PC-9 (cell line): ENCODE results near the gene GMEB2. TPM values are rescaled to one million over a fixed set of nuclear protein-coding genes. Genes with fewer than 3 reads are reported as not detected.

Experiments
- BruUV-seq: library from RNA; stranded (reverse); fragments of 400-500 nt; replicated peaks from 2 replicates; lab custom pipeline; 2021; lab: Mats Ljungman, UMichigan
- CTCF ChIA-PET: fragments of 300-600 bp; sonication (Branson Sonifier 250); formaldehyde crosslinking; loops from one replicate; lab custom pipeline; 2022; ENCODE audit warnings: antibody characterized with exemption; lab: Charles Lee
- POLR2A ChIA-PET: fragments of 300-600 bp; sonication (Branson Sonifier 250); formaldehyde crosslinking; loops from one replicate; lab custom pipeline; 2022; ENCODE audit warnings: antibody characterized with exemption; ENCODE audit not compliant: unreplicated experiment; lab: Charles Lee
- DNase-seq, 2 experiments: peaks; one replicate each; pipeline versions ENCODE4 v3.0.0 to v3.0.0-alpha.2; 2015 to 2022; ENCODE audit warnings: mixed read lengths in 1 of 2
- H2AFZ ChIP-seq: fragments of 200-600 bp; sonication (generic); 2 replicates; pipeline ENCODE4 v1.8.1; 2017; ENCODE audit warnings: antibody characterized with exemption
- H3F3A ChIP-seq: fragments of 200-600 bp; sonication (generic); 2 replicates; pipeline ENCODE4 v1.8.1; 2017; ENCODE audit warnings: antibody characterized with exemption, mild to moderate bottlenecking, low read depth; ENCODE audit not compliant: insufficient read depth
- H3K27ac ChIP-seq: fragments of 200-600 bp; sonication (generic); 2 replicates; pipeline ENCODE4 v1.6.1; 2016; ENCODE audit warnings: mixed run types
- H3K27me3 ChIP-seq: fragments of 200-600 bp; sonication (generic); 2 replicates; pipeline ENCODE4 v1.6.1; 2016; ENCODE audit warnings: low read depth, mixed run types; ENCODE audit not compliant: insufficient read depth
- H3K36me3 ChIP-seq: fragments of 200-600 bp; sonication (generic); 2 replicates; pipeline ENCODE4 v1.6.1; 2016; ENCODE audit warnings: low read depth, mixed run types
- H3K4me1 ChIP-seq: fragments of 200-600 bp; sonication (generic); replicated peaks from 2 replicates; pipeline ENCODE4 v1.6.1; 2016; ENCODE audit warnings: mixed run types; ENCODE audit not compliant: insufficient read depth
- H3K4me2 ChIP-seq: fragments of 200-600 bp; sonication (generic); 2 replicates; pipeline ENCODE4 v1.6.1; 2017; ENCODE audit warnings: mixed run types
- H3K4me3 ChIP-seq: fragments of 200-600 bp; sonication (generic); 2 replicates; pipeline ENCODE4 v1.6.1; 2016; ENCODE audit warnings: mixed run types
- H3K79me2 ChIP-seq: fragments of 200-600 bp; sonication (generic); 2 replicates; pipeline ENCODE4 v1.6.1; 2017; ENCODE audit warnings: low read depth, mixed run types
- H3K9me2 ChIP-seq: fragments of 200-600 bp; sonication (generic); 2 replicates; pipeline ENCODE4 v1.8.1; 2017; ENCODE audit warnings: mild to moderate bottlenecking; ENCODE audit not compliant: insufficient read depth
- H3K9me3 ChIP-seq: fragments of 200-600 bp; sonication (generic); 2 replicates; pipeline ENCODE4 v1.8.1; 2016; ENCODE audit warnings: low read depth; ENCODE audit not compliant: insufficient read depth
- H4K20me1 ChIP-seq: fragments of 200-600 bp; sonication (generic); 2 replicates; pipeline ENCODE4 v1.8.1; 2017; ENCODE audit not compliant: insufficient read depth
- EZH2 ChIP-seq: fragments of 200-600 bp; sonication (generic); IDR thresholded peaks from 2 replicates; pipeline ENCODE4 v1.8.0; 2017; ENCODE audit warnings: antibody characterized with exemption, low read depth
- intact Hi-C: fragments of 100-400 bp; cut with micrococcal nuclease; formaldehyde crosslinking; loops from one replicate; pipeline ENCODE4 v1.10.0; 2022; ENCODE audit not compliant: unreplicated experiment
- total RNA-seq: library from RNA; stranded (reverse); gene quantifications from 2 replicates; pipeline ENCODE4 v1.2.3, GENCODE V29; 2021
- TF ChIP-seq, protein P1 (sequence below): fragments of 200-600 bp; sonication (generic); conservative IDR thresholded peaks from 2 replicates; pipeline ENCODE4 v1.6.1; 2017; ENCODE audit warnings: mixed run types, antibody characterized with exemption, mild to moderate bottlenecking, moderate library complexity

Gene GMEB2
- total RNA-seq, 1 experiment from 2014 or later, result 19.3 TPM

DNA sequence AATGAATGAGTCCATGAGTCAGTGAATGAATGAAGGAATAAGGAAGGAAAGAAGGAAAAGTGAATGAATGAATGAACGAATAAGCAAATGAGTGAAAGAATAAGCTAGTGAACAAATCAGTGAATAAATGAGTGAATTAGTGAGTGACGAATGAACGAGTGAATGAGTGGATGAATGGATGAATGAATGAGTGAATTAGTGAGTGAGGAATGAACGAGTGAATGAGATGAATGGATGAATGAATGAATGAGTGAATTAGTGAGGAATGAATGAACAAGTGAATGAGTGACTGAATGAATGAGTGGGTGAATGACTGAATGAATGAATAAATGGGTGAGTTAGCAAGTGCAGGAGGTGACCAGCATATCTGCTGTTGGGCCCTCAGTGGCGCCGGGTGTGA lies 83.2 kb downstream of the GMEB2 start:
- TF ChIP-seq EZH2, result no peak
- TF ChIP-seq, protein P1, sequence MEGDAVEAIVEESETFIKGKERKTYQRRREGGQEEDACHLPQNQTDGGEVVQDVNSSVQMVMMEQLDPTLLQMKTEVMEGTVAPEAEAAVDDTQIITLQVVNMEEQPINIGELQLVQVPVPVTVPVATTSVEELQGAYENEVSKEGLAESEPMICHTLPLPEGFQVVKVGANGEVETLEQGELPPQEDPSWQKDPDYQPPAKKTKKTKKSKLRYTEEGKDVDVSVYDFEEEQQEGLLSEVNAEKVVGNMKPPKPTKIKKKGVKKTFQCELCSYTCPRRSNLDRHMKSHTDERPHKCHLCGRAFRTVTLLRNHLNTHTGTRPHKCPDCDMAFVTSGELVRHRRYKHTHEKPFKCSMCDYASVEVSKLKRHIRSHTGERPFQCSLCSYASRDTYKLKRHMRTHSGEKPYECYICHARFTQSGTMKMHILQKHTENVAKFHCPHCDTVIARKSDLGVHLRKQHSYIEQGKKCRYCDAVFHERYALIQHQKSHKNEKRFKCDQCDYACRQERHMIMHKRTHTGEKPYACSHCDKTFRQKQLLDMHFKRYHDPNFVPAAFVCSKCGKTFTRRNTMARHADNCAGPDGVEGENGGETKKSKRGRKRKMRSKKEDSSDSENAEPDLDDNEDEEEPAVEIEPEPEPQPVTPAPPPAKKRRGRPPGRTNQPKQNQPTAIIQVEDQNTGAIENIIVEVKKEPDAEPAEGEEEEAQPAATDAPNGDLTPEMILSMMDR, result no peak
- Histone ChIP-seq H3F3A (peaks cover 33% of the 10 kb centered on the region; the same call in 1 of the 2 replicates), H3K4me2 (peak overlapping the region; percentile 71; the same call in 1 of the 2 replicates), H3K79me2 (no peaks in the 10 kb centered on the region), H3K4me3 (no peak overlapping the region), H4K20me1 (no peaks in the 10 kb centered on the region), H3K27ac (no peak overlapping the region), H3K9me3 (no peaks in the 10 kb centered on the region), H3K36me3 (no peaks in the 10 kb centered on the region), H2AFZ (no peak overlapping the region), H3K9me2 (no peaks in the 10 kb centered on the region), H3K27me3 (no peaks in the 10 kb centered on the region), H3K4me1 (peaks cover 76% of the 10 kb centered on the region)
- POLR2A ChIA-PET, result no interaction called here
- BruUV-seq, result no TSS peak
- CTCF ChIA-PET, result interaction anchor here (0.6 kb wide), 1 partner anchor 20 kb away, joined by 4 read pairs; no protein-coding TSS in a partner anchor
- intact Hi-C loops, result no loop called here
- no peak for DNase-seq

DNA sequence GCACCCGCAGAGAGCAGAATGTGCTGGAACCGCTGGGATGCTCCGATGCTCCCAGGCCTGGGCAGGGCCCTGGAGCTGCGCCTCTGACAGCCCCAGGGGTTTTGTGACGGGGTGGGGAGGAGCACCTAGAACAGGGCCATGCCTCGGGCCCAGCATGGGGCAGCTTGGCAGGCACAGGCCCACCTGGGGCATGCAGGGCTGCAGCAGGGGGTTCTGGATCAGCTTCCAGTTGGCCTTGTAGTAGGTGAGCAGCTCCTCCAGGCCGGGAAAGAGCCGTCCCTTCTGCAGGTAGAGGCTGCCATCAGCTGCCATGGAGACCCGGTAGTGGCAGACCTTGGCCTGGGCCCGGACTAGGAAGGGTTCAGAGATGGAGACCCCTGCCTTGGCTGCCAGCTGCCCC lies 83.8 kb downstream of the GMEB2 start:
- Histone ChIP-seq H3K9me2 (no peaks in the 10 kb centered on the region), H3K27ac (no peak overlapping the region), H3K4me2 (peak overlapping the region; percentile 97), H3K4me3 (peak overlapping the region; percentile 48; the same call in 1 of the 2 replicates), H3K9me3 (no peaks in the 10 kb centered on the region), H3K4me1 (peaks cover 75% of the 10 kb centered on the region), H3K79me2 (no peaks in the 10 kb centered on the region), H3K36me3 (no peaks in the 10 kb centered on the region), H4K20me1 (no peaks in the 10 kb centered on the region), H2AFZ (no peak overlapping the region), H3F3A (peaks cover 33% of the 10 kb centered on the region; the same call in 1 of the 2 replicates), H3K27me3 (no peaks in the 10 kb centered on the region)
- no peak for DNase-seq
- TF ChIP-seq, protein P1, result no peak
- TF ChIP-seq EZH2, result no peak
- intact Hi-C loops, result no loop called here
- CTCF ChIA-PET, result interaction anchor here (0.6 kb wide), 1 partner anchor 19 kb away, joined by 4 read pairs; no protein-coding TSS in a partner anchor
- BruUV-seq, result no TSS peak
- POLR2A ChIA-PET, result no interaction called here

DNA sequence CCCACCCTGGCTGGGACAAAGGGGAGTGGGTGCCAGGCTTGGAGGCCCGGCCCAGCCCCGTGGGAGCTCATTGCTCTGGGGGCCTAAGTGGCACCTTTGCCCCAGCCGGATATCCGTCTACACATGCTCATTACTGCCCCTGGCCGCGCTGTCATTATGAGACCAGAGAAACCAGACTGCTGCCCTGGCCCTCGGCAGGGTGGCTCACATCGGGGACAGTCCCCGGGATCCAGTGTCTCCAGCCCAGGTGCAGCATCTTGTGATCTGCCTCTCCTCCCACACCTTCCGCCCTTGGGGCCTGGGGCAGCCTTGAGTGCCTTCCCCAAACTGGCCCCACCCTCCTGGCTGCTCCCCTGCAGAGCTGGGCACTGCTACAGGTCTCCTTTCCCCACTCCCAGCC lies 84.2 kb downstream of the GMEB2 start:
- H3K4me2 ChIP-seq, result peak overlapping the region; percentile 97
- CTCF ChIA-PET, result no interaction called here

More for the DNA sequence above, 84.2 kb downstream of the GMEB2 start:
- no peak for TF ChIP-seq EZH2
- TF ChIP-seq, protein P1, result no peak
- intact Hi-C loops, result no loop called here
- H4K20me1 ChIP-seq, result no peaks in the 10 kb centered on the region
- POLR2A ChIA-PET, result no interaction called here
- no peaks in the 10 kb centered on the region for H3K36me3 ChIP-seq
- peaks cover 33% of the 10 kb centered on the region; the same call in 1 of the 2 replicates for H3F3A ChIP-seq
- no peaks in the 10 kb centered on the region for H3K9me2 ChIP-seq
- H3K9me3 ChIP-seq, result no peaks in the 10 kb centered on the region
- H3K4me1 ChIP-seq, result peaks cover 71% of the 10 kb centered on the region
- no peak overlapping the region; the same call in 1 of the 2 replicates for H3K27ac ChIP-seq
- no peaks in the 10 kb centered on the region for H3K79me2 ChIP-seq
- no peaks in the 10 kb centered on the region for H3K27me3 ChIP-seq
- DNase-seq, result no peak
- H3K4me3 ChIP-seq, result peak overlapping the region; percentile 48; the same call in 1 of the 2 replicates
- H2AFZ ChIP-seq, result no peak overlapping the region
- BruUV-seq, result no TSS peak
